Left lung (tissue), 10 donors: ENCODE results near the gene HOXA10. TPM values are rescaled to one million over a fixed set of nuclear protein-coding genes. Genes with fewer than 3 reads are reported as not detected.

Experiments
- ATAC-seq: fragments of 200-7000 bp; cut with Tn5 transposase; one replicate; pipeline ENCODE4 v1.9.1; 2020; ENCODE audit warnings: moderate library complexity
- DNase-seq, 4 donors: peaks; one replicate each; pipeline ENCODE4 v3.0.0-alpha.2; 2013 to 2020
- H3K27ac ChIP-seq, 2 donors: fragments of 200-600 bp; sonication (generic) in 1 of 2; one replicate each; pipeline versions ENCODE4 v1.5.0 to v1.8.0; 2020 to 2021
- H3K27me3 ChIP-seq, 2 donors: fragments of 200-600 bp; sonication (generic) in 1 of 2; one replicate each; pipeline versions ENCODE4 v1.5.0 to v1.8.0; 2020 to 2021
- H3K36me3 ChIP-seq, 2 donors: fragments of 200-600 bp; sonication (generic) in 1 of 2; one replicate each; pipeline versions ENCODE4 v1.5.0 to v1.8.0; 2020 to 2021
- H3K4me1 ChIP-seq, 2 donors: fragments of 200-600 bp; one replicate each; pipeline ENCODE4 v1.8.0; 2021
- H3K4me3 ChIP-seq, 2 donors: fragments of 200-600 bp; sonication (generic) in 1 of 2; one replicate each; pipeline versions ENCODE4 v1.5.0 to v1.8.0; 2020 to 2021; ENCODE audit warnings: mild to moderate bottlenecking in 1 of 2
- H3K9me3 ChIP-seq, 2 donors: fragments of 200-600 bp; sonication (generic) in 1 of 2; one replicate each; pipeline versions ENCODE4 v1.5.0 to v1.8.0; 2020 to 2021
- intact Hi-C, 2 donors: fragments of 100-400 bp; cut with DNase I; formaldehyde crosslinking; loops; one replicate each; pipeline versions ENCODE4 v1.11.2 to v1.14.2; 2022
- polyA plus RNA-seq, 6 donors: library from polyadenylated mRNA; unstranded; fragments of 120-200 nt; gene quantifications; one replicate each; pipeline ENCODE4 v1.2.1, GENCODE V29; 2013; ENCODE audit not compliant: insufficient read length in 6 of 6
- total RNA-seq, 2 donors: library from RNA; stranded (reverse); fragmentation: NEBNext Ultra II Directional; extraction: Animal tissue kit (Norgen Biotek cat#: 25700); gene quantifications; one replicate each; pipeline ENCODE4 v1.2.1, GENCODE V29; 2021
- TF ChIP-seq, protein P1 (sequence below), 2 donors: fragments of 200-600 bp; sonication (generic) in 1 of 2; IDR thresholded peaks; one replicate each; pipeline versions ENCODE4 v1.5.0 to v1.8.0; 2021; ENCODE audit warnings: antibody characterized with exemption in 2 of 2
- donor health status: DM: no; HTN: yes; CAD: no.
- donor health status: DM: no; HTN: no; CAD: no.

The HOXA10 gene
- total and polyA plus RNA-seq, 8 donors = 0.34 to 1.3 (median 0.41) TPM; not detected in 1

DNA sequence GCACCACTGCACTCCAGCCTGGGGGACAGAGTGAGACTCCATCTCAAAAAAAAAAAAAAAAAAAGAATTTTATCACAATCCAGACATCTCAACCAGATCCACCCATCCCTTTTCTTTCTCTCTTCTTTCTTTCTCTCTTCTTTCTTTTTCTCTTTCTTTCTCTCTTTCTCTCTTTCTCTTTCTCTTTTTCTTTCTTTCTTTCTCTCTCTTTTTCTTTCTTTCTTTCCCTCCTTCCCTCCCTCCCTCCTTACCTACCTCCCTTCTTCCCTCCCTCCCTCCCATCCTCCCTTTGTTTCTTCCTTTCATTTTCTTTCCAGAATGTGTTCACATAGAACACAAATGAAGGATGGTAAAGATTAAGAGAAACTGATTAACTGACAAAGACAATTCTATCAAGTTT, 43.8 kb upstream of the HOXA10 start:
- Histone ChIP-seq H3K4me1 (peaks cover 0 to 13% of the 10 kb centered on the region in 2 donors), H3K36me3 (no peaks in the 10 kb centered on the region), H3K4me3 (no peak overlapping the region), H3K27ac (no peak overlapping the region), H3K27me3 (peaks cover 84 to 100% of the 10 kb centered on the region in 2 donors), H3K9me3 (no peaks in the 10 kb centered on the region)
- DNase-seq = no peak
- no peak for ATAC-seq
- intact Hi-C loops = no loop called here
- TF ChIP-seq, protein P1, sequence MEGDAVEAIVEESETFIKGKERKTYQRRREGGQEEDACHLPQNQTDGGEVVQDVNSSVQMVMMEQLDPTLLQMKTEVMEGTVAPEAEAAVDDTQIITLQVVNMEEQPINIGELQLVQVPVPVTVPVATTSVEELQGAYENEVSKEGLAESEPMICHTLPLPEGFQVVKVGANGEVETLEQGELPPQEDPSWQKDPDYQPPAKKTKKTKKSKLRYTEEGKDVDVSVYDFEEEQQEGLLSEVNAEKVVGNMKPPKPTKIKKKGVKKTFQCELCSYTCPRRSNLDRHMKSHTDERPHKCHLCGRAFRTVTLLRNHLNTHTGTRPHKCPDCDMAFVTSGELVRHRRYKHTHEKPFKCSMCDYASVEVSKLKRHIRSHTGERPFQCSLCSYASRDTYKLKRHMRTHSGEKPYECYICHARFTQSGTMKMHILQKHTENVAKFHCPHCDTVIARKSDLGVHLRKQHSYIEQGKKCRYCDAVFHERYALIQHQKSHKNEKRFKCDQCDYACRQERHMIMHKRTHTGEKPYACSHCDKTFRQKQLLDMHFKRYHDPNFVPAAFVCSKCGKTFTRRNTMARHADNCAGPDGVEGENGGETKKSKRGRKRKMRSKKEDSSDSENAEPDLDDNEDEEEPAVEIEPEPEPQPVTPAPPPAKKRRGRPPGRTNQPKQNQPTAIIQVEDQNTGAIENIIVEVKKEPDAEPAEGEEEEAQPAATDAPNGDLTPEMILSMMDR (IDR thresholded peaks at IDR 0.05) = no peak

DNA sequence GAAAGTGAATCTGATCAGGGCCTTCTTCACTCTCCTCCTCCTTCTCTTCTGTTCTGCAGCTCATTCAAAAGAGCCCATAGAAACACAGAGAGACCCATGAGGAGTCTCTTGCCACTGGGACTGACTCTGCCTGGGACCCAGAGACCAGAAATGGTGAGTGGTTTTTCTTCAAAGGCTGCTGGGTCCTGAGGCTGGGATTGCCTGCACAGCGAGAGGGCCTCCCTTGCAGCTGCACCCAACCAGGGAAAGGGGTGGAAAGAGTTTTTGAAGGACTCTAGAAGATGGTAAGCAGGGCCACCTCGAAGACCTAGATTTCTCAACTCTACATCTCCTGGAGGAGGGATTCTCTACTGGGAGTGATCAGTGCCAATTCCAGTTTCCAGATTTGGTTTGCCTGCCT, 41.2 kb upstream of the HOXA10 start:
- intact Hi-C loops = no loop called here
- Histone ChIP-seq H3K4me1 (peaks cover 0 to 17% of the 10 kb centered on the region in 2 donors), H3K9me3 (no peaks in the 10 kb centered on the region), H3K27me3 (peaks cover 84 to 100% of the 10 kb centered on the region in 2 donors), H3K27ac (no peak overlapping the region), H3K36me3 (no peaks in the 10 kb centered on the region), H3K4me3 (no peak overlapping the region)
- no peak for DNase-seq
- TF ChIP-seq, protein P1 (IDR thresholded peaks at IDR 0.05) = no peak
- ATAC-seq = no peak

DNA sequence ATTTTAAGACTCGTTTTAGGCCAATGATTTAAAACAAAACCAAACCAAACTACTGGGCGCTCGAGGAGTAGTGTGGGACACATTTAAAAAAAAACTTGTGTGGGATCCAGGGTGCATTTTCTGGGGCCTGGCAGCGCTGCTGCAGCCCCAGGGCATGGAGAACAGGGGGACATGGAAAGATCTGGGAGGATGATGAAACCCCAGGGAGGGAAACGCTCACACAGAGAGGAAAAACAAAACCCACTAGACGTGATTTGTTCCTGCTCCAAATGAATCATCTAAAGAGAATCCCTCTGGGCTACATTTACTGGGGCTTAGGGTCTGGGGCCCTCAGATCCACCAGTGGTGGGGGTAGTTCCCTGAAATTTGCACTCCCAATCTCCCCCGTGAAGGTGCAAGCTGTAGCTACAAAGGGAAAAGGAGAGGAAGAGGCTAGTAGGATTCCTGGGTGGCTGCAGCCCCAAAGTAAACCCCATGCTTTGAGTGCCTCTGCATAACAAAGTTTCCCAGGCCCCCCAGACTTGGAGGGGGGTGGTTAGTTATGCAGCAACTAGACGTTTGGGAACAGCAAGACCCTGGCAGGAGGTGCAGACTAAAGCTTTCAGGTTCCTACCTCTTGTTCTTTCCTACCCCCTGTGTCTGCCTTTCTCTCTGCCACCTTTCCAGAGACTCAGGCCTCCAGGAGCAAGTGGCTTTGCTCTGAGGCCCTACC, 40.3 kb upstream of the HOXA10 start:
- no peaks in the 10 kb centered on the region for H3K36me3 ChIP-seq
- H3K4me1 ChIP-seq = peaks cover 0 to 16% of the 10 kb centered on the region in 2 donors
- no peak for ATAC-seq
- intact Hi-C loops = loop anchor here in 1 of 2 donors (5.0 kb wide), 1 partner anchor 363 kb away; no protein-coding TSS in a partner anchor
- no peak overlapping the region for H3K27ac ChIP-seq
- peaks cover 84 to 100% of the 10 kb centered on the region in 2 donors for H3K27me3 ChIP-seq
- no peak overlapping the region for H3K4me3 ChIP-seq
- TF ChIP-seq, protein P1 (IDR thresholded peaks at IDR 0.05) = no peak
- no peaks in the 10 kb centered on the region for H3K9me3 ChIP-seq
- DNase-seq = no peak

DNA sequence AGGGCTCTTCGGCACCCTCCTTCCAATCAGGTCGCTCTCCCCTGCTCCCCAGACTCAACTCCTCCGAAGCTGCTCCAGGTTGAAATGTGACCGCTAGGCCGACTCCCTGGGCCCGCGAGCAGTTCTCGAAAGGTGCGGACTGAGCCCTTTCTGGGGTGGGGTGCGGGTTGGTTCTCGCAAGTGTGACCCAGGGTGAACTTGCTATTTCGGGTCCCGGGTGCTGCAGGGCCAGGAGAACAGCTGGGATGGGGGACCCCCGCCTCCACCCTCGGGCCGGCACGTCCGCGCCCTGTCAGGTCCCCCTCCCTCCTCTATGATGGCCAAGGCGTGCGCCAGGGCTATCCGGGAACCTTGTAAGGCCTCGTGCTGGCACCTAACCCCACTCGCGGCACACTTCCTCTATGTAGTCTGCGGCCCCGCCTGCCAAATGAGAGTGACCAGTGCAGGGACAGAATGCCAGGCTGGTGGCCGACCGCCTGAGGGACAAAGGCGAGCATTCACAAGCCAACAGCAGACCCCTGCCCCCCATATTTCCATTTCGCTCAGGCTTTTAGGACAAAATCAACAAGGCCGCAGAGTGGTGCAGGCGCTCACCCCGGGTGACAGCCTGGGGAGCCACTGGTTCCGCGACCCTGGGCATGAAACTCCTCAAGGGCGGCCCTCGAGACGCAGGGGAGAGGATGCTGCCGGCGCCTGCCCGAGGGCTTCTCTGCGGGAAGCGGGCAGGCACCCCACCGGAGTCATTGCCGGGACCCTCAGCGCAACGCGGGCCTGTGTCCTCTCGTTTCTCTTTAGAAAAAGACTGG, 39.5 kb upstream of the HOXA10 start:
- H3K27ac ChIP-seq = no peak overlapping the region
- no peaks in the 10 kb centered on the region for H3K36me3 ChIP-seq
- H3K9me3 ChIP-seq = no peaks in the 10 kb centered on the region
- TF ChIP-seq, protein P1 (IDR thresholded peaks at IDR 0.05) = no peak
- H3K4me3 ChIP-seq = no peak overlapping the region
- intact Hi-C loops = loop anchor here in 1 of 2 donors (5.0 kb wide), 1 partner anchor 364 kb away; no protein-coding TSS in a partner anchor
- peaks cover 81 to 100% of the 10 kb centered on the region in 2 donors for H3K27me3 ChIP-seq
- ATAC-seq (no peak), DNase-seq (no peak)
- H3K4me1 ChIP-seq = peaks cover 0 to 16% of the 10 kb centered on the region in 2 donors
